Measurements from ENCODE around the gene CACNA1E. TPM values are rescaled to one million over a fixed set of nuclear protein-coding genes. Genes with fewer than 3 reads are reported as not detected.

Gene CACNA1E
- not detected in 5 replicates for total RNA-seq (2022; extraction: Qiagen RNA extraction; ENCODE audit: low read depth)

DNA sequence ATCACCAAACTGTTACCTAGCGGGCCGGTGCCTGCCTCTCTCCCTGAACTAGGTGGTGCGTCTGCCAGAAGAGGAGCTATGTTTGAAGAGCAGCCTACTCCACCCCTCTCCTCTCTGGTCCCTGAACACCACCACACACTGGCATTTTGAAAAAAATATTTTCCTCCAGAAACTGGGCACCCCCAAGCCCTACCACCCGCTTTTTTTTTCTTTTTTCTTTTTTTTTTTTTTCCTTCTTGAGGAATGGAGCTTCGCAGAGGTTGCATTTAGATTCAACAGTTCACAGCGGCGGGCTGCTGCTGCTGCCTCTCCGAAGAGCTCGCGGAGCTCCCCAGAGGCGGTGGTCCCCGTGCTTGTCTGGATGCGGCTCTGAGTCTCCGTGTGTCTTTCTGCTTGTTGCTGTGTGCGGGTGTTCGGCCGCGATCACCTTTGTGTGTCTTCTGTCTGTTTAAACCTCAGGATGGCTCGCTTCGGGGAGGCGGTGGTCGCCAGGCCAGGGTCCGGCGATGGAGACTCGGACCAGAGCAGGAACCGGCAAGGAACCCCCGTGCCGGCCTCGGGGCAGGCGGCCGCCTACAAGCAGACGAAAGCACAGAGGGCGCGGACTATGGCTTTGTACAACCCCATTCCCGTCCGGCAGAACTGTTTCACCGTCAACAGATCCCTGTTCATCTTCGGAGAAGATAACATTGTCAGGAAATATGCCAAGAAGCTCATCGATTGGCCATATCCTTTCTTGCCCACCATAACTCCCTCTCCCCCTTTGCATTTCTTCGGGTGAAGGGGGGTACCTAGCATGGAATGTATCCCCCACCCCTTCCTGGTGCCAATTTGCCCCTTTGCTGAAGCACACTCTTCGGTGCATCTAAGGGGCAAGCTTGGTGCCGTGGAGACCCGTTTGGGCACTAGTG, at the start of gene CACNA1E:
Gene CACNA1E, plus strand, starts transcription at position 233 of the 911 bp plus-strand sequence. Its CDS starts 228 bp downstream, at position 461.

